ENCODE measurements around the gene CTSA.

- TF ChIP-seq CTCF (IDR thresholded peaks at IDR 0.05) (no peak), EZH2phosphoT487 (IDR thresholded peaks at IDR 0.05) (no peak)
Measured at GRCh38 chr20:45946149-45946970, 55.2 kb downstream of the CTSA start.

Data from neural progenitor cell (in vitro differentiated cells).